ENCODE results near the gene PDCD11.
A peak's percentile ranks its signal among the peaks of the same experiment; 100 is the strongest.

The PDCD11 gene

DNA sequence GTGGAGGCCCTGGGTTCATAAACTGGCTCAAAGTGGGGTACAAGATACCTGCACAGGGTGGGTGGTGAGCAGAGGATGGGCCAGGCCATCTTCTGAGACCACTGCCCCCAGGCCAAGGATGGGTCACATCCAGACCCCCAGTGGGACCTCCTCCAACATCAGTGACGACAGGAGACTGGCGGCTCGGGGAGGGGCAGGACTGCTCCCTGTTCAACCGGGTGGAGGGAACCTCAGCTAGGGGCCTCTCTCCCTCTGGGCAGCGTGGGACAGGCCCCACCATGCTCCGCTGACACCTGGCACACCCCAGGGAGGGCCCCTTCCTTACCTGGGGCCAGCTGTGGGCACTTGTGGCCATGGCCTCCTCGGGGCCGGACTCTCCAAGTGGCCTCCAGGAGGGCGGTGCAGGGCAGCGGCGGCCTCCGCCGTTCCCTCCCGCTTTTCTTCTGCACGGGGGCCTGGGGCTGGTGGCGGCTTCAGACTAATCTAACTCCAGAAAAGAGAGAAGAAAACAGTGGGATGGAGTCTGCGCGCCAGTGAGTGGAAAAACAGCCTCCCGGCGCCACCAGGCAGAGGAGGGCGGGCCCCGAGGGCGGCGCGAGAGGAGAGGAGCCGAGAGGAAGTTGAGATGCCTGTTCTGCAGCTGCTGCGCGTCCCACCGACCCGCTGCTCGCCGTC lies 55.5 kb downstream of the PDCD11 start, which contains the start of gene CALHM2:
TSS of gene CALHM2 (minus strand) at position 540 of the 675 bp plus-strand sequence. CDS start 2,429 bp downstream, outside the sequence.
- peak; percentile 84 for DNase-seq

- DNase-seq = no peak
Measured at GRCh38 chr10:103452506-103453230, 56.2 kb downstream of the PDCD11 start.

DNA sequence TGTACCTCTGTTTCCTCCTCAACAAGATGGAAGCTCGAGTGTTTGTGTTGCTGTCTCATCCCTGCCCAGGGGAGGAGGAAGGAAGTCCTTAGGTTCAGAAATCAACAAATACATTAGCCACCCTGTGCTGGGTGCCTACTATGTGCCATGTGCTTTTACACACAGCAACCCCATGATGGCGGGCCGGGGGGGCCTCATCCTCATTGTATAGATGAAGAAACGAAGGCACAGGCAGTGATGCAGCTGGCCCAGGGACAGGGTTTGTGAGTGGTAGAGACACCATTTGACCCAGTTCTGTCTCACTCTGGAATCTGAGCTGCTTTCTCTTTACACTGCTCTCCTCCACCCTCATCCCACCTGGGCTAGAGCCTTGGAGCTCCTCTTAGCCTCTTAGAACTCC lies 57.6 kb downstream of the PDCD11 start:
- no peak for DNase-seq

DNA sequence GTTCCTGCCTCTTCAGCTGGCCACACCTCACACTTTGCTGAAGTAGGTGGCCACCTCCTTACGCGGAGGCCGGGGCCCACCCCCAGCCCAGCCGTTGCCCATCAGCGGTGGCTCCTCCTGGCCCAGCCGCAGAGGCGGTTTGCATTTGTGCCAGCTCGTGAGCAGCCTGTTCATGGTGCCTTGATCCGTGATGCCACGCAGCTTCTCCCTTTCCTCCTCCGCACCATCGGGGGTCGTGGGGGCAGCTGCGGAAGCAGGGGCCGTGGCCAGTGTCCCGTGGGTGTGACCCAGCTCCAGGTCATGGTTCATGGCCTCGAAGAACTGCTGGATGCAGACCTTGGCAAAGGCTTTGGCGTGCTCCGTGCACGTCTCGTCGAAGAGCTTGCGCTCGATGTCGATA lies 58.8 kb downstream of the PDCD11 start:
- no peak for DNase-seq

GRCh38 chr10:103456074-103456660 lies 59.7 kb downstream of the PDCD11 start:
- DNase-seq = no peak

- DNase-seq = no peak
Measured at GRCh38 chr10:103457176-103457712, 60.8 kb downstream of the PDCD11 start.

- DNase-seq = no peak
Measured at GRCh38 chr10:103457896-103458583, 61.6 kb downstream of the PDCD11 start.

- no peak for DNase-seq
Measured at GRCh38 chr10:103458720-103459119, 62.3 kb downstream of the PDCD11 start, which contains the start of gene CALHM1. CALHM1 (minus strand) TSS chr10:103458900; CDS start chr10:103458751, 149 bp downstream.

- no peak for DNase-seq
Measured at GRCh38 chr10:103459615-103460014, 63.2 kb downstream of the PDCD11 start.

- no peak for DNase-seq
Measured at GRCh38 chr10:103463499-103463898, 67.1 kb downstream of the PDCD11 start.

- DNase-seq = no peak
Measured at GRCh38 chr10:103465411-103466179, 69.2 kb downstream of the PDCD11 start.

- DNase-seq = no peak
Measured at GRCh38 chr10:103466734-103467133, 70.3 kb downstream of the PDCD11 start.

GRCh38 chr10:103467406-103467805 lies 71.0 kb downstream of the PDCD11 start:
- DNase-seq = no peak

GRCh38 chr10:103469201-103469600 lies 72.8 kb downstream of the PDCD11 start:
- DNase-seq = no peak

DNA sequence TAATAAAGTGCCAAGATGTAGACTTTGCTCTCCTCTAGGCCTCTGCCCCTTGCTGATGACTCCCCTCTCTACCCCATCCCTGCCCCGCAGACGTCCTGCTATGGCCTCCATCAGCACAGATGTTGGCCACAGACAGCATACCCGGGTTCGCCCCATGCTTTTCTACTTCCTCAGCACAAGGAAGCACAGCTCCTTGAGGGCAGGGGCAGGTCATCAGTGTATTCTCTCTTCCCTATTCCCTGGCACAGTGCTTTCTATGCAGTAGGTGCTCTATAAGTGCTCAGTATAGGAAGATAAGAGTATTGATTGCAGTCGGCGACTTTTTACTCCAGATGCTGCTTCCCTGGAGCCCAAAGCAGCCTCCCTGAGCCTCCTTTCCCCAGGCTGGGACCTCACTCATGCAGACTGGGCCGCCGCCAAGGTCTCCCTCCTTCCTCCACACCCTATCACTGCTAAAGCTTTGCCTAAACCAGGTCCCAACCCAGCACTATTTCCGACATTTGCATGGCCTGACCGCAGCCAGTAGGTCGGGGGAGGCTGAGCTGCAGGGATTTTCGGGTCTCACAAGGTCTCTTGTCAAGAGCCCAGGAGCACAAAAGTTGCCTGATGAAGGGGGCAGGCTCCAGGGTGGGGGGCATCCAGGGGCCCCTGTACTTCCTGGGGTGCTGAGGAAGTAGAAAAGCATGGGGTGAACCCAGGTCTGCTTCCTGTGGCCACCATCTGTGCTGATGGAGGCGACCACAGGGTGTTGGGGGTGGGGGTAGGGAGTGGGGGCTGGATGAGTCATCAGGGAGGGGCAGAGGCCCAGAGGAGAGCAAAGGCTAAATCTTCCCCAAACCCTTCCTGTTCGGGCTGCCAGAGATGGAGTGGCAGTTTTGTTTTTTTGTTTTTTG lies 74.6 kb downstream of the PDCD11 start:
- no peak for DNase-seq

DNA sequence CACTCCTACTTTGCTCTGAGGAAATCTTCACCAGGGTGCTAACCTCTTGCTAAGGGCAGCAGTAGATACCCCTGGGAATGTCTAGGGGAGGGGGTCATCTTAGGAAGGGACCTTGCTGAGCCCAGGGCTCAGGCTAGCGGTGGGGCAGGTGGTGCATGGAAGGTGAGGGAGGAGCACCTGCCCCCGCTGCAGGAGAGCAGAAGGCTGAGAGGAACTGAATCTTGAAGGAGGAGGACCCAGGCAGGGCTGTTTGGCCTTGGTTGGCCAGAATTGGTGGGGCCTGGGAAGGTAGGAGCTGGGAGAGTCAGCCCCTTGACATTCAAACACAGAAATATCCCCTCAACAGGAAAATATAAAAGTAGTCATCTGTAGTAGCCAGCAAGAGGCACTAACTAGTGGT lies 75.6 kb downstream of the PDCD11 start:
- DNase-seq = no peak

DNA sequence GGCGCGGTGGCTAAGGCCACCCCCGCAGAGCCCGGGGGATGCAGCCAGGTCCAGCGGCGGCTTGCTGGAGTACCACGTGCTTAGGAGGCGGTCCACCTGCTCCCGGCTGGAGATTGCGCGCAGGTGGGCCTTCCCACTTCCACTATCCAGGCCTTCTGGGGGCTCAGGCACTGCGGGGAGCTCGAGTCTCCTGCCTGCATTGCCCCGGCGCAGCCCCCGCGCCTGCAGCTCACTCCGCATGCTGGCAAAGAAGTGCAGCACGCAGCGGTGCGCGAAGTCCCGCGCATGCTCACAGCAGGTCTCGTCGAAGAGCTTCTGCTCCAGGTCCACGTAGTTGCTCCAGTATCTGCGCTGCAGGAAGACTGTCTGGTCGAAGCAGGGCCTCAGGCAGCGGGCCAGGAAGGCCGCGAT lies 76.8 kb downstream of the PDCD11 start:
- peak; percentile 42 for DNase-seq

DNA sequence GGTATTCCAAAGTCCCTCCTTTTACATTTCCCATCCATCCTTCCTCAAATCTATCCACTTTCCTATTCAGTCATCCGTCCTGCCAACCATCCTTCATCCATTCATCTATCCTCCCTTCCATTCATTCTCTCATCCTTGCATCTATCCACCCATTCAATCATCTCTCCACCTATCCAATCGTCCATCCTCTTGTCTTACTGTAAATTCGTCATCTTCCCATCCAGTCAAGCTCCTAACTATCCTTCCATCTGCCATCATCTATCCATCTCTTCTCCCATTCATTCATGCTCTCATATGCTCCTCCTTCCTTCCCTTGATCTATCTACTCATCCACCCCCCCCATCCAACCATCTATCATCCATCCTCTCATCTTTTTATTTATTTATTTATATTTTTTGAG lies 77.7 kb downstream of the PDCD11 start:
- no peak for DNase-seq

GRCh38 chr10:103475437-103475836 lies 79.0 kb downstream of the PDCD11 start:
- DNase-seq = no peak

GRCh38 chr10:103476046-103476768 lies 79.8 kb downstream of the PDCD11 start:
- DNase-seq = no peak

Measured in retina (tissue), 1 donor.